ENCODE results near the gene NAGPA. TPM values are rescaled to one million over a fixed set of nuclear protein-coding genes. Genes with fewer than 3 reads are reported as not detected.
A peak's percentile ranks its signal among the peaks of the same experiment; 100 is the strongest.
"Not testable (repeated sequence)": the region's sequence is repeated elsewhere in the genome, so short reads cannot be mapped to it uniquely, and the experiment has no call there.

NAGPA gene
- total RNA-seq, 2 donors from 2014 or later: 8.1 to 12.7 TPM

DNA sequence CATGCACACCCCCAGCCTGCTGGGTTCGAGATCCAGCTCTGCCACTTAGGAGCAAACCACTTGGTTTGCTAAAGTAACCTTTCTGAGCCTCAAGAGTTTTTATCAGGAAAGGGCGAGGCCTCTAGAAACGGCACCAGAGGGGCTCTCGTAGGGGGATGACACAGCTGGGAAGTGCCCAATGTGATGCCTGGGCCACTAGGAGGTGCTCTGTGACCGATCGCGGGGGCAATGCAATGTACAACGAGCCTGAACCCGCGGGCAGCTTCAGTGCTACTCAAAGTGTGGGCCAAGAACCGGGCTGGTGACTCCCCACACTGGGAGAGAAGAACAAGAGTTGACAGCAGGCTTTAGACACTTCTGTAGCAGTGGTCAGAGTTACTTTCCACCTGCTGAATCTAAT lies 22.6 kb upstream of the NAGPA start:
- no peak for DNase-seq (ENCODE audit: low spot score)
- Histone ChIP-seq H3K4me3 (no peak overlapping the region), H3K9me3 (no peaks in the 10 kb centered on the region), H3K27me3 (no peaks in the 10 kb centered on the region), H3K27ac (no peak overlapping the region), H3K36me3 (no peaks in the 10 kb centered on the region), H3K4me1 (no peaks in the 10 kb centered on the region)
- TF ChIP-seq, protein P1, sequence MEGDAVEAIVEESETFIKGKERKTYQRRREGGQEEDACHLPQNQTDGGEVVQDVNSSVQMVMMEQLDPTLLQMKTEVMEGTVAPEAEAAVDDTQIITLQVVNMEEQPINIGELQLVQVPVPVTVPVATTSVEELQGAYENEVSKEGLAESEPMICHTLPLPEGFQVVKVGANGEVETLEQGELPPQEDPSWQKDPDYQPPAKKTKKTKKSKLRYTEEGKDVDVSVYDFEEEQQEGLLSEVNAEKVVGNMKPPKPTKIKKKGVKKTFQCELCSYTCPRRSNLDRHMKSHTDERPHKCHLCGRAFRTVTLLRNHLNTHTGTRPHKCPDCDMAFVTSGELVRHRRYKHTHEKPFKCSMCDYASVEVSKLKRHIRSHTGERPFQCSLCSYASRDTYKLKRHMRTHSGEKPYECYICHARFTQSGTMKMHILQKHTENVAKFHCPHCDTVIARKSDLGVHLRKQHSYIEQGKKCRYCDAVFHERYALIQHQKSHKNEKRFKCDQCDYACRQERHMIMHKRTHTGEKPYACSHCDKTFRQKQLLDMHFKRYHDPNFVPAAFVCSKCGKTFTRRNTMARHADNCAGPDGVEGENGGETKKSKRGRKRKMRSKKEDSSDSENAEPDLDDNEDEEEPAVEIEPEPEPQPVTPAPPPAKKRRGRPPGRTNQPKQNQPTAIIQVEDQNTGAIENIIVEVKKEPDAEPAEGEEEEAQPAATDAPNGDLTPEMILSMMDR (IDR thresholded peaks at IDR 0.05): peak in 1 of 2 donors; percentile 25

DNA sequence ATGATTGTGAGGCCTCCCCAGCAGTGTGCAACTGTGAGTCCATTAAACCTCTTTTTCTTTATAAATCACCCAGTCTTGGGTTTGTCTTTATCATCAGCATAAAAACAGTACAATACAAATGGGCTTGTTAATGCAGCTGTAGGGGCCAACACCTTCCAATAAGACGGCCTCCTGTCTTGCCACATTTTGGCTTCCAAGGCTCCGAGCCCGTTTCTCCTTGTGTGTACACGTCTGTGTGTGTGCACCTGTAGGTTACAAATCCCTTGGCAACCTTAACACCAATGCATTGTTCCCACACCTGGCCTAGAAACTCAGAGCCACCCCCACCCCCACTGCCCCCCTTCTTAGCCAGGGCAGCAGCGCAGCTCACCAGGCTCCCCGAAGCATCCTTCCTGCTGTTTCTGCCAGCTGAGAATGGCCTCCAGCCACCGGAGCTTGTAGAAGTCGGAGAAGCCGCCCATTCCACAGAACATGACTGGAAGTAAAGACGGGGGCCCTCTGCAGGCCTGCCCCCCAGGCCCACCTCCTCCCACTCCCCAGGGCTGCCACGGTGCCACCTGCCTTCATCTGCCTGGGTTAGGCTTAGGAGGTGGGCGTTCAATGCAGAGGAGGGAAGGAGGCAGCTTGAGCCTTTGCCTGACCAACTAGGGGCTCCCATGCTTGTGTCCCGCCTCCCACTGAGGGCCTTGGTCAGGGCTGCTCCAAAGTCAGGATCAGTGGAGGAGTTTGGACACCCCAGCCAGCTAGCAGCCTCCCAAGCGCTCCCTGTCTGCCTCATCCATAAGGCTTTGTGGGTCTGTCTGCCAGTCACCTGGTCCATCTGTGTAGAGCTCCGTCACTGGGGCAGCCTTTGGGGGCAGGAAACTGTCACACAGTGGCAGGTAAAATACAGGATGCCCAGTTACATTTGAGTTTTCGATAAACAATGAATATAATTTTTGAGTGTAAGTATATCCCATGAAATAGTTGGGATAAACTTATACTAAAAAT lies 21.4 kb upstream of the NAGPA start:
- Histone ChIP-seq H3K36me3 (no peaks in the 10 kb centered on the region), H3K4me1 (no peaks in the 10 kb centered on the region), H3K27ac (no peak overlapping the region), H3K27me3 (no peaks in the 10 kb centered on the region), H3K4me3 (no peak overlapping the region), H3K9me3 (no peaks in the 10 kb centered on the region)
- TF ChIP-seq, protein P1 (IDR thresholded peaks at IDR 0.05): no peak
- no peak for DNase-seq (ENCODE audit: low spot score)

DNA sequence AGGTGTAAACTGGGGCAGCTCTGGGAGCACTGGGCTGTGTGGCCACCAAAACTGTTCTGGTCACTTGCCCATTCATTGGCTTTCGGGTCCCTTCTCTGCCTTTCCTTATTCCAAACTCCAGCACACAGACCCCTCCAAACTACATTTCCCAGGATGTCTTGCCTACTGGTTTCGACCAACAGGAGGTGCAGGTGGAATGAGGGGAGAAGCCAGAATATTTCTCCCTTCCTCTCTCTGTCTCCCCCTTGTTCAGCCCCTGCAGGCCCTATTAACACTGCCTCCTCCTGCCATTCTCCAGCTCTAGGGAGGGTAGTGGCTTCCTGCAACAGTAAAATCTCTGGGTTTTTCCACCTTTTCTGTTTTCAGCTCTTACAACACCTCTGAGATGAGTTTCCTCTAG lies 13.2 kb upstream of the NAGPA start:
- Histone ChIP-seq H3K27me3 (no peaks in the 10 kb centered on the region), H3K36me3 (no peaks in the 10 kb centered on the region), H3K4me1 (no peaks in the 10 kb centered on the region), H3K9me3 (no peaks in the 10 kb centered on the region), H3K27ac (no peak overlapping the region), H3K4me3 (no peak overlapping the region)
- TF ChIP-seq, protein P1 (IDR thresholded peaks at IDR 0.05): no peak
- no peak for DNase-seq (ENCODE audit: low spot score)

DNA sequence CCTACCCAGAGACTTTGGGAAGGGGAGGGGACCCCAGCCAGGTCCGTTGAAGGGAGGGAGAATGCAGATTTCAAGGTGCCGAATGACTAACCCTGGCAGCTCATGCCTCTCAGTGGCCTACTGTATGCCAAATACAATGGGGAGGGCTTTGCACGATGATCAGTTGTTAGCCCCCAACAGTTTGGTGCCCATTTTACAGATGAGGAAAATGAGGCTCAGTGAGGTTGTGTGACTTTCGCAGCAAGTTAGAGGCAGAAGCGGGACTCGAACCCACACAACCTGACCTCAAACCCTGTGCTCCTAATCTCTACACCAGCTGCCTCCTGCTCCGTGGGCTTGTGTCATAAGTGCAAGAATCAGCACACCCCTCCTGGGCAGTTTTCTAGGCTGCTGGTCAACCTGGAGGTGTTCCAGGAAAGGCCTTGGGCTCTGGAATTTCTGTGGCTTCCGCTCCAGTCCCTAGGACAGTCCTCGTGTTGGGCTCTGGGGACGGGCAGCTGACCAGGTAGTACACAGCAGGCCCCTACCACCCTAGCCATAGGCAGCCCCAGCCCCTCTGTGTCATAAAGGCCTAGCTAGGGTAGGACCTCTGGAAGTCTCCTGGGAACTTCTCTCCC lies 11.9 kb upstream of the NAGPA start:
- TF ChIP-seq, protein P1 (IDR thresholded peaks at IDR 0.05): no peak
- no peaks in the 10 kb centered on the region for H3K9me3 ChIP-seq
- DNase-seq (ENCODE audit: low spot score): no peak
- no peaks in the 10 kb centered on the region for H3K27me3 ChIP-seq
- no peak overlapping the region for H3K4me3 ChIP-seq
- H3K4me1 ChIP-seq: no peaks in the 10 kb centered on the region
- no peak overlapping the region for H3K27ac ChIP-seq
- H3K36me3 ChIP-seq: no peaks in the 10 kb centered on the region

DNA sequence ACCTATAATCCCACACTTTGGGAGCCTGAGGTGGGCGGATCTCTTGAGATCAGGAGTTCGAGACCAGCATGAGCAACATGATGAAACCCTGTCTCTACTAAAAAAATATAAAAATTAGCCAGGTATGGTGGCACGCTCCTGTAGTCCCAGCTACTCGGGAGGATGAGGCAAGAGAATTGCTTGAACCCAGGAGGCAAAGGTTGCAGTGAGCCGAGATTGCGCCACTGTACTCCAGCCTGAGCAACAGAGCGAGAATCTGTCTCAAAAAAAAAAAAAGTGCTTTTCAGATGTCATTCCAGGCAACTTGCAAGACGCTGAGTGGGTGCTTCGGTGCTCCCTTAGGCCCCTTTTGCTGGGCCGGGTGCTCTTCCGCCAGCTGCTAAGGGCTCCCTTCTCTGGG lies 10.8 kb upstream of the NAGPA start:
- H3K27me3 ChIP-seq; H3K4me3 ChIP-seq; H3K4me1 ChIP-seq; H3K36me3 ChIP-seq; H3K27ac ChIP-seq; DNase-seq (ENCODE audit: low spot score); H3K9me3 ChIP-seq: not testable (repeated sequence)

DNA sequence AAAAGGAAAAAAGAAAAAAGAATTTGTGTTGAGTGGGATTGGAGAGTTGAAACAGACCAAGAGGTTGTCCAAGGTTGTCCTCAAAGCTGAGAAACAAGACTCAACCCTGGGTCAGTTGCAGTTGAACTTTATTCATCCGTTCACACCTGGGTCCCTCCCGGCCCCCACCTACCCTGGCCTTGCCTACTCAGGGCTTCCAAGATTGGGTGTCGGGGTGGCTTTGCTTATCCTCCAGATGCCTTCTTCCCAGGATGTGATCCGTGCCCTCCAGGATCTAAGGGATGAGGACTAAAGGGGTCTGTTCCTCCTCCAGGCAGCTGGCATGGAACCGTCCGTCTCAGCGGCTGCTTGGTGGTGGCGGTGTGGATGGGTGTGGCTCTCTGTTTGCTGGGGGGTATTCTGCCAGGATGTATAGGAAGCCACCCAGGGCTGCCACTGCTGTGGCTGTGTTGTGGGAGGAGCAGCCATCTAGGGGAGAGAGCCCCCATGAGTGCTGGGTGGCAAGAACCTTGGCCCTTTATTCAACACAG lies 10.3 kb upstream of the NAGPA start:
- DNase-seq (ENCODE audit: low spot score): no peak
- H3K4me1 ChIP-seq: no peaks in the 10 kb centered on the region
- no peaks in the 10 kb centered on the region for H3K27me3 ChIP-seq
- H3K4me3 ChIP-seq: no peak overlapping the region
- no peak overlapping the region for H3K27ac ChIP-seq
- no peaks in the 10 kb centered on the region for H3K9me3 ChIP-seq
- TF ChIP-seq, protein P1 (IDR thresholded peaks at IDR 0.05): no peak
- no peaks in the 10 kb centered on the region for H3K36me3 ChIP-seq

Measured in right atrium auricular region (tissue), 2 donors.